Liver (tissue), 9 donors: ENCODE results near the gene ULBP1. TPM values are rescaled to one million over a fixed set of nuclear protein-coding genes. Genes with fewer than 3 reads are reported as not detected.
"Not testable (repeated sequence)": the region's sequence is repeated elsewhere in the genome, so short reads cannot be mapped to it uniquely, and the experiment has no call there.

Experiments used
- DNase-seq: peaks from one replicate; pipeline ENCODE4 v3.0.0-alpha.2; 2017; ENCODE audit warnings: low spot score
- H3K27ac ChIP-seq, 2 donors: one replicate each; pipeline ENCODE4 v1.7.0; 2013; ENCODE audit warnings: inconsistent platforms in 2 of 2, low read length in 2 of 2, control low read depth in 1 of 2, low read depth in 1 of 2, mild to moderate bottlenecking in 1 of 2
- H3K27me3 ChIP-seq, 4 donors: one replicate each; pipeline versions ENCODE4 v1.6.1 to v1.7.0; 2013; ENCODE audit warnings: low read length in 3 of 4, inconsistent platforms in 1 of 4, mild to moderate bottlenecking in 1 of 4, moderate library complexity in 1 of 4; ENCODE audit not compliant: control insufficient read depth in 4 of 4, insufficient read depth in 4 of 4
- H3K36me3 ChIP-seq, 4 donors: one replicate each; pipeline versions ENCODE4 v1.6.1 to v1.7.0; 2013; ENCODE audit warnings: low read length in 3 of 4, mild to moderate bottlenecking in 3 of 4, low read depth in 1 of 4, moderate library complexity in 1 of 4; ENCODE audit not compliant: control insufficient read depth in 4 of 4, insufficient read depth in 3 of 4
- H3K4me1 ChIP-seq, 4 donors: one replicate each; pipeline versions ENCODE4 v1.6.1 to v1.7.0; 2013; ENCODE audit warnings: low read length in 3 of 4, mild to moderate bottlenecking in 3 of 4, moderate library complexity in 1 of 4; ENCODE audit not compliant: control insufficient read depth in 4 of 4, insufficient read depth in 4 of 4
- H3K4me3 ChIP-seq, 3 donors: one replicate each; pipeline versions ENCODE4 v1.6.1 to v1.7.0; 2013; ENCODE audit warnings: low read length in 3 of 3, control low read depth in 1 of 3, low read depth in 1 of 3, mild to moderate bottlenecking in 1 of 3
- H3K9ac ChIP-seq, 2 donors: one replicate each; pipeline ENCODE4 v1.7.0; 2013; ENCODE audit warnings: low read length in 2 of 2, mild to moderate bottlenecking in 2 of 2, moderate library complexity in 2 of 2, control low read depth in 1 of 2, low read depth in 1 of 2
- H3K9me3 ChIP-seq, 4 donors: one replicate each; pipeline versions ENCODE4 v1.6.1 to v1.7.0; 2013; ENCODE audit warnings: low read length in 3 of 4; ENCODE audit not compliant: control insufficient read depth in 4 of 4
- HNF4G ChIP-seq: IDR thresholded peaks from 2 replicates; pipeline ENCODE4 v1.6.1; 2016; ENCODE audit warnings: antibody characterized with exemption
- JUND ChIP-seq, 2 donors: IDR thresholded peaks; 2 replicates each; pipeline ENCODE4 v1.6.1; 2016; ENCODE audit warnings: antibody characterized with exemption in 2 of 2
- RAD21 ChIP-seq, 2 donors: IDR thresholded peaks; 2 replicates each; pipeline ENCODE4 v1.6.1; 2016; ENCODE audit warnings: antibody characterized with exemption in 2 of 2, mild to moderate bottlenecking in 2 of 2
- WGBS: extraction: QIAGEN DNeasy Blood & Tissue Kit; methylation state at CpG from one replicate; pipeline ENCODE4 v1.1.7; 2013; 5-methylcytosine and 5-hydroxymethylcytosine counted together
- polyA plus RNA-seq, 2 donors: library from polyadenylated mRNA; stranded (reverse) in 1 of 2; unstranded in 1 of 2; fragments of 200-250 nt in 1 of 2; fragments of >200 nt in 1 of 2; fragmentation: Nextera tagmentation in 1 of 2; extraction: Ambion mirVana in 1 of 2; gene quantifications; one replicate each; pipeline versions ENCODE4 v1.2.1 to v1.2.3, GENCODE V29; 2013 to 2015
- total RNA-seq, 2 donors: library from RNA; depleted of rRNA; stranded (reverse); fragments of >200 nt; gene quantifications; one replicate each; pipeline ENCODE4 v1.2.3, GENCODE V29; 2014
- donor health status: healthy.
- donor health status: healthy.
- donor health status: healthy.
- donor health status: healthy.
- donor health status: healthy.

The ULBP1 gene
- total and polyA plus RNA-seq, 4 donors = under 0.01 to 0.05 (median 0.03) TPM; not detected in 1

DNA sequence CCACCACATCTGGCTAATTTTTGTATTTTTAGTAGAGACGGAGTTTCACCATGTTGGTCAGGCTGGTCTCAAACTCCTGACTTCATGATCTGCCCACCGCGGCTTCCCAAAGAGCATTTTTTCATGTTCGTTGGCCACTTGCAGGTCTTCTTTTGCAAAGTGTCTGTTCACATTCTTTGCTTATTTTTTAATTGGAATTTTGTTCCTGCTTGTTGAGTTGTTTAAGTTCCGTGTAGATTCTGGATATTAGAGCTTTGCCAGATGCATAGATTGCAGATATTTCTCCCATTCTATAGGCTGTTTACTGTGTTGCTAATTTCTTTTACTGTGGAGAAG lies 53.4 kb downstream of the ULBP1 start:
- H3K36me3 ChIP-seq, H3K9ac ChIP-seq, H3K9me3 ChIP-seq, H3K4me3 ChIP-seq, DNase-seq, H3K27ac ChIP-seq, H3K4me1 ChIP-seq: not testable (repeated sequence)
- H3K27me3 ChIP-seq = peaks cover 0 to 25% (median 8%) of the 10 kb centered on the region in 4 donors
- TF ChIP-seq RAD21 (IDR thresholded peaks at IDR 0.05) = peak in 1 of 2 donors; percentile 25
- WGBS = 2% methylated on average over 5 of the region's 5 CpGs

DNA sequence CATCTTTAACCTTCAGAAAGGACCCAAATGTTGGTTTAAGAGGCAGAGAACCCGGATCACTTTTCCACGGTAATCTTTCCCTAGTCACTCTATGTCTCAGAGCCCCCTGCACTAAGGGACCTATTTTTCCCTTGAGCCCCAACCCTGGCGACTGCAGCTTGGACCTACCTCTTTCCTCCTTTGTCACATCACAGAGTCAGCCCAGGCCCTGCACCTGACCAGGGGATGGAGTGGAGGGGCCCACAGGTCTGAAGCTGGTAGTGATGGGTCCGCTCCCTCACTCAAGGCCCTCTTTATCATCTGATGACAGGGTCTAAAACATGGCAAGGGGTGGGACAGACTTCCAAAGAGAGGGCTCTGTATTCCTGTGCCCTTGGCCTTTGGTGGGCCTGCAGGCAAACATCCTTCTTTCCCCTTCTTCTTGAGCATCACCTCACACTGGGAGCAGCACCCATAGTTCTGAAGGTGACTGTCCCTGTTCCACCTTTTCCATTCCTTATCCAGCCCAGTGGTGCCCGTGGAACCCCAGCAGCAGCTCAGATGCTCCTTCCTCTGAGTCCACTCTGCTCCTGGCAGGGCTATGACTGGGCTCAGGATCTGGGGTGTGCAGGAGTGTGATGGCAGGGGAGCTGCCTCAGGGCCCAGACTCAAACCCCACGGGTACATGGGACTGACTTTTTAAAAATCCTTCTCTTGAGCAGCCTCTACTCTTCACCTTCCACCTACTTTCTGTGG lies 55.3 kb downstream of the ULBP1 start:
- H3K9me3 ChIP-seq = no peaks in the 10 kb centered on the region
- no peak for DNase-seq
- H3K4me1 ChIP-seq = peaks cover 0 to 3% (median 0%) of the 10 kb centered on the region in 4 donors
- H3K27ac ChIP-seq = no peak overlapping the region
- peaks cover 0 to 14% (median 4%) of the 10 kb centered on the region in 4 donors for H3K27me3 ChIP-seq
- TF ChIP-seq JUND (IDR thresholded peaks at IDR 0.05) (no peak), HNF4G (no peak)
- H3K9ac ChIP-seq = no peak overlapping the region
- H3K36me3 ChIP-seq = no peaks in the 10 kb centered on the region
- no peak overlapping the region for H3K4me3 ChIP-seq
- WGBS = 55% methylated on average over 6 of the region's 6 CpGs

DNA sequence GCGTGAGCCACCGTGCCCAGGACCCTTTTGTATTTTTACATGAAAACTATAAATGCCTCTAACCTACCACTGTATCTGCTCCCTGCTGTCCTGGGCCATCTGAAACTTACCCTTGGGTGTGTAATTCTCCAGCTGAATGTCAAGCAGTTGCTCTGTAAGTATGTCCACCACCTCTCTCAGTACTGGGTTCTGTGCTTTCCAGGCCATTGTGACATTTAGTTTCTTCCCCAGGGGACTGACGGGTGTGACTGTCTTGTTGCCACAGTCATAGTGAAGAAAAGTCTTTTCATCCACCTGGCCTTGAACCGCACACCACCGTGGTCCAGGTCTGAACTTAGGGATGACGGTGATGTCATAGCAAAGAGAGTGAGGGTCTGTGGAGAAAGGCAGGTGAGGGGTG lies 58.1 kb downstream of the ULBP1 start:
- 85% methylated on average over 3 of the region's 6 CpGs for WGBS
- H3K27ac ChIP-seq, H3K9me3 ChIP-seq, H3K4me3 ChIP-seq, DNase-seq, H3K27me3 ChIP-seq, H3K9ac ChIP-seq, H3K36me3 ChIP-seq, H3K4me1 ChIP-seq: not testable (repeated sequence)

Other genes starting within 250 kb of the ULBP1 start
- 1 to 10 TPM; 8.3 to 9.2 TPM for gene LATS1, start 245.8 kb upstream of the ULBP1 start, total RNA-seq
- 1 to 10 TPM; 2.7 to 2.8 TPM for gene LATS1, start 245.8 kb upstream of the ULBP1 start, polyA plus RNA-seq
- gene NUP43, start 217.4 kb upstream of the ULBP1 start, total RNA-seq = 10 to 100 TPM; 16.2 to 18.5 TPM
- gene NUP43, start 217.4 kb upstream of the ULBP1 start, polyA plus RNA-seq = 1 to 10 TPM; 3.2 to 4.6 TPM
- gene PCMT1, start 214.2 kb upstream of the ULBP1 start, total RNA-seq = 10 to 100 TPM; 72.7 to 77.2 TPM
- gene PCMT1, start 214.2 kb upstream of the ULBP1 start, polyA plus RNA-seq = 10 to 100 TPM; 56.8 to 78.8 TPM
- gene LRP11, start 99.6 kb upstream of the ULBP1 start, total RNA-seq = 10 to 100 TPM in 1 of 2 donors, 1 to 10 TPM in 1; 7.2 to 13.3 TPM
- gene LRP11, start 99.6 kb upstream of the ULBP1 start, polyA plus RNA-seq = 1 to 10 TPM; 3.4 to 4.8 TPM
- not detected for gene RAET1E, start 65.8 kb upstream of the ULBP1 start, total RNA-seq
- gene RAET1E, start 65.8 kb upstream of the ULBP1 start, polyA plus RNA-seq = not detected
- gene RAET1G, start 40.8 kb upstream of the ULBP1 start, total RNA-seq = not detected
- gene RAET1G, start 40.8 kb upstream of the ULBP1 start, polyA plus RNA-seq = not detected
- under 1 TPM; 0.14 to 0.25 TPM for gene ULBP2, start 21.9 kb upstream of the ULBP1 start, total RNA-seq
- under 1 TPM; 0.15 to 0.27 TPM for gene ULBP2, start 21.9 kb upstream of the ULBP1 start, polyA plus RNA-seq
- not detected for gene RAET1L, start 61.6 kb downstream of the ULBP1 start, total RNA-seq
- not detected for gene RAET1L, start 61.6 kb downstream of the ULBP1 start, polyA plus RNA-seq
- 1 to 10 TPM in 1 of 2 donors, under 1 TPM in 1; 0.92 to 2.3 TPM for gene ULBP3, start 105.2 kb downstream of the ULBP1 start, total RNA-seq
- under 1 TPM in 1 of 2 donors, not detected in 1; 0.88 TPM for gene ULBP3, start 105.2 kb downstream of the ULBP1 start, polyA plus RNA-seq
- gene PPP1R14C, start 179.1 kb downstream of the ULBP1 start, total RNA-seq = under 1 TPM in 1 of 2 donors, not detected in 1; 0.05 TPM
- gene PPP1R14C, start 179.1 kb downstream of the ULBP1 start, polyA plus RNA-seq = not detected